ENCODE results near the gene RRP9.

The RRP9 gene

GRCh38 chr3:51945031-51945840 lies 3.5 kb upstream of the RRP9 start:
- Histone ChIP-seq H4K20me1 (ENCODE audit: insufficient read depth, low read length) (no peaks in the 10 kb centered on the region), H3F3A (ENCODE audit: insufficient read depth, low read length) (no peaks in the 10 kb centered on the region), H3K9ac (ENCODE audit: low read length) (no peak overlapping the region), H3K9me2 (ENCODE audit: low read depth, low read length) (no peaks in the 10 kb centered on the region), H3K4me1 (ENCODE audit: insufficient read depth, low read length, severe bottlenecking) (peaks cover 20% of the 10 kb centered on the region), H3K27me3 (ENCODE audit: insufficient read depth, low read length) (no peaks in the 10 kb centered on the region), H3K4me2 (ENCODE audit: low read length) (no peak overlapping the region), H3K79me2 (ENCODE audit: insufficient read depth, low read length) (peaks cover 7% of the 10 kb centered on the region; the same call in 1 of the 2 replicates), H3K9me3 (ENCODE audit: low read length) (no peaks in the 10 kb centered on the region), H3K27ac (ENCODE audit: low read depth, low read length, poor library complexity, severe bottlenecking) (no peak overlapping the region), H3K36me3 (ENCODE audit: insufficient read depth, low read length) (no peaks in the 10 kb centered on the region), H2AFZ (ENCODE audit: low read length) (no peak overlapping the region), H3K4me3 (ENCODE audit: low read depth, low read length, poor library complexity, severe bottlenecking) (no peak overlapping the region)
- TF ChIP-seq EZH2 (IDR thresholded peaks at IDR 0.05; ENCODE audit: borderline replicate concordance, low read length): no peak
- TF ChIP-seq, protein P1, sequence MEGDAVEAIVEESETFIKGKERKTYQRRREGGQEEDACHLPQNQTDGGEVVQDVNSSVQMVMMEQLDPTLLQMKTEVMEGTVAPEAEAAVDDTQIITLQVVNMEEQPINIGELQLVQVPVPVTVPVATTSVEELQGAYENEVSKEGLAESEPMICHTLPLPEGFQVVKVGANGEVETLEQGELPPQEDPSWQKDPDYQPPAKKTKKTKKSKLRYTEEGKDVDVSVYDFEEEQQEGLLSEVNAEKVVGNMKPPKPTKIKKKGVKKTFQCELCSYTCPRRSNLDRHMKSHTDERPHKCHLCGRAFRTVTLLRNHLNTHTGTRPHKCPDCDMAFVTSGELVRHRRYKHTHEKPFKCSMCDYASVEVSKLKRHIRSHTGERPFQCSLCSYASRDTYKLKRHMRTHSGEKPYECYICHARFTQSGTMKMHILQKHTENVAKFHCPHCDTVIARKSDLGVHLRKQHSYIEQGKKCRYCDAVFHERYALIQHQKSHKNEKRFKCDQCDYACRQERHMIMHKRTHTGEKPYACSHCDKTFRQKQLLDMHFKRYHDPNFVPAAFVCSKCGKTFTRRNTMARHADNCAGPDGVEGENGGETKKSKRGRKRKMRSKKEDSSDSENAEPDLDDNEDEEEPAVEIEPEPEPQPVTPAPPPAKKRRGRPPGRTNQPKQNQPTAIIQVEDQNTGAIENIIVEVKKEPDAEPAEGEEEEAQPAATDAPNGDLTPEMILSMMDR (IDR thresholded peaks at IDR 0.05; ENCODE audit: low read length): no peak

DNA sequence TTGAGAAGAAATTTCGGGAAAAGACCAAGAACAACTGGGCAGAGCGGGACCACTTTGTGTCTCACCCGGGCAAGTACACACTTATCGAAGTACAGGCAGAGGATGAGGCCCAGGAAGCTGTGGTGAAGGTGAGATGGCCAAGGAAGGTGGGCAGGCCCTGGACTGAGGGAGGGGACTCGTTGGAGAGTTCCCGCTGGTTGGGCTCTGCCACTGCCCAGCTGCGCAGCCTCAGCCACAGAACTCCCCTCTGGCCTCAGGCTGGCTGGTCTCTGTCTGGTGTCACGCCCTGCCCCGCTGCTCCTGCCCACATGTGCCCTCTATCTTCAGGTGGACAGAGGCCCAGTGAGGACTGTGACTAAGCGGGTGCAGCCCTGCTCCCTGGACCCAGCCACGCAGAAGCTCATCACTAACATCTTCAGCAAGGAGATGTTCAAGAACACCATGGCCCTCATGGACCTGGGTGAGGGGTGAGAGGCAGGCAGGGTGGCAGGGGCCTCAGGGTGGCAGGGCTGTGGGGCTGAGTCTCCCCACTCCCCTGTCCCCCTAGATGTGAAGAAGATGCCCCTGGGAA lies 2.8 kb upstream of the RRP9 start:
- Histone ChIP-seq H3K4me3 (ENCODE audit: low read depth, low read length, poor library complexity, severe bottlenecking) (no peak overlapping the region), H4K20me1 (ENCODE audit: insufficient read depth, low read length) (no peaks in the 10 kb centered on the region), H3K27me3 (ENCODE audit: insufficient read depth, low read length) (no peaks in the 10 kb centered on the region), H3K9me3 (ENCODE audit: low read length) (no peaks in the 10 kb centered on the region), H3K9me2 (ENCODE audit: low read depth, low read length) (no peaks in the 10 kb centered on the region), H2AFZ (ENCODE audit: low read length) (no peak overlapping the region), H3K79me2 (ENCODE audit: insufficient read depth, low read length) (peaks cover 7% of the 10 kb centered on the region; the same call in 1 of the 2 replicates), H3K27ac (ENCODE audit: low read depth, low read length, poor library complexity, severe bottlenecking) (no peak overlapping the region), H3F3A (ENCODE audit: insufficient read depth, low read length) (no peaks in the 10 kb centered on the region), H3K4me2 (ENCODE audit: low read length) (no peak overlapping the region), H3K9ac (ENCODE audit: low read length) (no peak overlapping the region), H3K4me1 (ENCODE audit: insufficient read depth, low read length, severe bottlenecking) (peaks cover 27% of the 10 kb centered on the region), H3K36me3 (ENCODE audit: insufficient read depth, low read length) (no peaks in the 10 kb centered on the region)
- TF ChIP-seq, protein P1 (IDR thresholded peaks at IDR 0.05; ENCODE audit: low read length): no peak
- TF ChIP-seq EZH2 (IDR thresholded peaks at IDR 0.05; ENCODE audit: borderline replicate concordance, low read length): no peak

GRCh38 chr3:51943451-51944391 lies 2.0 kb upstream of the RRP9 start:
- Histone ChIP-seq H3K9me2 (ENCODE audit: low read depth, low read length) (no peaks in the 10 kb centered on the region), H3K4me2 (ENCODE audit: low read length) (no peak overlapping the region), H2AFZ (ENCODE audit: low read length) (no peak overlapping the region), H3K27ac (ENCODE audit: low read depth, low read length, poor library complexity, severe bottlenecking) (no peak overlapping the region), H3K27me3 (ENCODE audit: insufficient read depth, low read length) (no peaks in the 10 kb centered on the region), H3K9ac (ENCODE audit: low read length) (no peak overlapping the region), H3K79me2 (ENCODE audit: insufficient read depth, low read length) (peaks cover 7% of the 10 kb centered on the region; the same call in 1 of the 2 replicates), H3K4me3 (ENCODE audit: low read depth, low read length, poor library complexity, severe bottlenecking) (no peak overlapping the region), H3K36me3 (ENCODE audit: insufficient read depth, low read length) (peaks cover 5% of the 10 kb centered on the region; the same call in 1 of the 2 replicates), H3K4me1 (ENCODE audit: insufficient read depth, low read length, severe bottlenecking) (peaks cover 29% of the 10 kb centered on the region), H3K9me3 (ENCODE audit: low read length) (no peaks in the 10 kb centered on the region), H3F3A (ENCODE audit: insufficient read depth, low read length) (no peaks in the 10 kb centered on the region), H4K20me1 (ENCODE audit: insufficient read depth, low read length) (no peaks in the 10 kb centered on the region)
- TF ChIP-seq EZH2 (IDR thresholded peaks at IDR 0.05; ENCODE audit: borderline replicate concordance, low read length): no peak
- TF ChIP-seq, protein P1 (IDR thresholded peaks at IDR 0.05; ENCODE audit: low read length): no peak

All from OCI-LY1 (cell line).